SU-DHL-6 (cell line): ENCODE data around the gene VTA1.

Experiments used
- CTCF ChIP-seq: fragments of 200-600 bp; sonication (generic); IDR thresholded peaks from one replicate; pipeline ENCODE4 v1.5.1; 2017; ENCODE audit warnings: antibody characterized with exemption, mild to moderate bottlenecking, low read length, moderate library complexity; ENCODE audit not compliant: insufficient read depth, poor library complexity, severe bottlenecking
- EZH2phosphoT487 ChIP-seq: fragments of 200-600 bp; sonication (generic), shearing (Covaris generic); conservative IDR thresholded peaks from 2 replicates; pipeline ENCODE4 v1.6.1; 2018; ENCODE audit warnings: mild to moderate bottlenecking, antibody characterized with exemption, low read length, moderate library complexity, mixed read lengths

GRCh38 chr6:142193621-142194020, 46.6 kb downstream of the VTA1 start:
- TF ChIP-seq CTCF (no peak), EZH2phosphoT487 (no peak)
